Endothelial cell of umbilical vein (primary cell): ENCODE data around the gene HINFP. TPM values are rescaled to one million over a fixed set of nuclear protein-coding genes. Genes with fewer than 3 reads are reported as not detected.

Experiments
- BruUV-seq: library from RNA; stranded (reverse); fragments of 400-500 nt; replicated peaks from 2 replicates; lab custom pipeline; 2021; lab: Mats Ljungman, UMichigan
- CTCF ChIA-PET: fragments of 300-600, 350-600 bp; sonication (Branson Sonifier 250); formaldehyde crosslinking; loops from one replicate; lab custom pipeline; 2021; ENCODE audit warnings: antibody characterized with exemption, inconsistent platforms; lab: Charles Lee
- POLR2A ChIA-PET: fragments of 300-600, 350-600 bp; sonication (Branson Sonifier 250); formaldehyde crosslinking; loops from one replicate; lab custom pipeline; 2021; ENCODE audit warnings: antibody characterized with exemption, inconsistent platforms; lab: Charles Lee
- DNase-seq: peaks from one replicate; pipeline ENCODE4 v3.0.0-alpha.2; 2011; ENCODE audit warnings: low read depth, low spot score
- FAIRE-seq: peaks from 2 replicates; lab custom pipeline; 2011; peaks lifted over from hg19 to GRCh38; lab: Jason Lieb, UNC
- H2AFZ ChIP-seq: 2 replicates; pipeline ENCODE4 v1.6.0; 2012; ENCODE audit warnings: low read depth, low read length, control low read depth, inconsistent platforms
- H3K27ac ChIP-seq: 2 replicates; pipeline ENCODE4 v1.5.1; 2011; ENCODE audit warnings: low read depth, mild to moderate bottlenecking, control low read depth, low read length, moderate library complexity; ENCODE audit not compliant: insufficient read depth
- H3K27me3 ChIP-seq, 2 experiments: 2 replicates each; pipeline versions ENCODE4 v1.6.0 to v1.6.1; 2011; ENCODE audit warnings: low read length in 2 of 2, mixed read lengths in 1 of 2; ENCODE audit not compliant: control insufficient read depth in 2 of 2, insufficient read depth in 2 of 2
- H3K36me3 ChIP-seq, 2 experiments: 2 replicates in 1 of 2; 3 replicates in 1 of 2; pipeline ENCODE4 v1.5.1; 2011; ENCODE audit warnings: low read length in 2 of 2, mild to moderate bottlenecking in 1 of 2, moderate library complexity in 1 of 2; ENCODE audit not compliant: control insufficient read depth in 2 of 2, insufficient read depth in 2 of 2; ENCODE audit errors: extremely low read depth in 1 of 2
- H3K4me1 ChIP-seq: 3 replicates; pipeline ENCODE4 v1.5.1; 2011; ENCODE audit warnings: mild to moderate bottlenecking, low read length; ENCODE audit not compliant: control insufficient read depth, insufficient read depth; ENCODE audit errors: extremely low read depth
- H3K4me2 ChIP-seq: 2 replicates; pipeline ENCODE4 v1.6.1; 2011; ENCODE audit warnings: low read length, control low read depth, mixed read lengths; ENCODE audit not compliant: insufficient read depth
- H3K4me3 ChIP-seq, 3 experiments: fragments of 200-600 bp in 1 of 3; sonication (generic), shearing (Covaris generic) in 1 of 3; replicated peaks in 1 of 3; 2 replicates each; pipeline ENCODE4 v1.5.1; 2011 to 2016; ENCODE audit warnings: control low read depth in 3 of 3, low read length in 3 of 3, mild to moderate bottlenecking in 2 of 3, inconsistent platforms in 1 of 3, low read depth in 1 of 3, moderate library complexity in 1 of 3; ENCODE audit not compliant: insufficient read depth in 1 of 3
- H3K79me2 ChIP-seq: 2 replicates; pipeline ENCODE4 v1.6.0; 2012; ENCODE audit warnings: low read length, inconsistent platforms; ENCODE audit not compliant: control insufficient read depth, insufficient read depth
- H3K9ac ChIP-seq: replicated peaks from 2 replicates; pipeline ENCODE3; 2011; ENCODE audit warnings: low read length, control low read depth; ENCODE audit not compliant: insufficient read depth; ENCODE audit errors: extremely low read depth
- H3K9me1 ChIP-seq: replicated peaks from 3 replicates; pipeline ENCODE4 v1.6.0; 2011; ENCODE audit warnings: mild to moderate bottlenecking, low read length; ENCODE audit not compliant: control insufficient read depth, insufficient read depth; ENCODE audit errors: extremely low read depth
- H3K9me3 ChIP-seq: replicated peaks from 2 replicates; pipeline ENCODE4 v1.5.1; 2012; ENCODE audit warnings: low read length, inconsistent platforms; ENCODE audit not compliant: control insufficient read depth, insufficient read depth
- H4K20me1 ChIP-seq: replicated peaks from 2 replicates; pipeline ENCODE3; 2011; ENCODE audit warnings: mild to moderate bottlenecking, low read length; ENCODE audit not compliant: control insufficient read depth, insufficient read depth; ENCODE audit errors: extremely low read depth
- EZH2 ChIP-seq: IDR thresholded peaks from 2 replicates; pipeline ENCODE4 v1.6.1; 2012; ENCODE audit warnings: borderline replicate concordance, low read depth, mild to moderate bottlenecking, moderate library complexity, low read length, inconsistent platforms; ENCODE audit not compliant: severe bottlenecking
- FOS ChIP-seq: IDR thresholded peaks from 2 replicates; pipeline ENCODE4 v1.6.1; 2011; ENCODE audit warnings: mild to moderate bottlenecking, low read length, moderate library complexity, borderline replicate concordance; ENCODE audit not compliant: insufficient read depth
- GATA2 ChIP-seq: IDR thresholded peaks from 2 replicates; pipeline ENCODE4 v1.7.0; 2011; ENCODE audit warnings: low read depth, mild to moderate bottlenecking, moderate library complexity, mixed read lengths, low read length; ENCODE audit not compliant: insufficient read length, insufficient read depth
- JUN ChIP-seq: IDR thresholded peaks from 2 replicates; pipeline ENCODE4 v1.6.1; 2011; ENCODE audit warnings: borderline replicate concordance, low read depth; ENCODE audit not compliant: insufficient read length, insufficient read depth
- MAX ChIP-seq: IDR thresholded peaks from 2 replicates; pipeline ENCODE4 v1.6.1; 2011; ENCODE audit not compliant: insufficient read depth, insufficient read length
- MYC ChIP-seq: IDR thresholded peaks from one replicate; pipeline ENCODE4 v1.6.1; 2011; ENCODE audit warnings: mild to moderate bottlenecking, low read depth, low read length
- POLR2A ChIP-seq: IDR thresholded peaks from 2 replicates; pipeline ENCODE4 v1.6.1; 2012; ENCODE audit warnings: low read depth, mild to moderate bottlenecking, control low read depth, low read length
- POLR2AphosphoS5 ChIP-seq: IDR thresholded peaks from 2 replicates; pipeline ENCODE4 v1.6.1; 2012; ENCODE audit warnings: low read depth, mild to moderate bottlenecking, control low read depth, low read length, moderate library complexity; ENCODE audit not compliant: insufficient read depth
- dilution Hi-C: fragments of 300-500 bp; cut with MboI; formaldehyde crosslinking; loops from one replicate; pipeline ENCODE4 v1.15.0; 2019; ENCODE audit warnings: low sequenced_read_pairs; ENCODE audit not compliant: extremely low pct_ligation_motif_present
- intact Hi-C: fragments of 100-400 bp; cut with micrococcal nuclease; formaldehyde crosslinking; loops from one replicate; pipeline ENCODE4 v1.10.0; 2022
- polyA plus RNA-seq, 4 experiments: library from polyadenylated mRNA; depleted of rRNA in 3 of 4; stranded (reverse) in 3 of 4; unstranded in 1 of 4; fragments of >200 nt; gene quantifications; 2 replicates each; pipeline versions ENCODE4 v1.2.1 to v1.2.3, GENCODE V29; 2011 to 2012; ENCODE audit warnings: missing spikeins in 1 of 4
- total RNA-seq: library from RNA; stranded (reverse); gene quantifications from 2 replicates; pipeline ENCODE4 v1.2.3, GENCODE V29; 2021
- TF ChIP-seq, protein P1 (sequence below), 2 donors: IDR thresholded peaks; 1 replicate in 1 of 2; 2 replicates in 1 of 2; pipeline ENCODE4 v1.5.1; 2011; ENCODE audit warnings: low read length in 2 of 2, mild to moderate bottlenecking in 2 of 2, moderate library complexity in 2 of 2, control low read depth in 1 of 2, inconsistent platforms in 1 of 2, low read depth in 1 of 2; ENCODE audit not compliant: insufficient read depth in 1 of 2; ENCODE audit errors: extremely low read depth in 1 of 2

HINFP gene
- total and polyA plus RNA-seq, 2 donors (not counting 3 experiments of a cell fraction or from before 2014, with no cell fraction given): 30.8 to 33.4 TPM

GRCh38 chr11:119179342-119179741 is 58.0 kb downstream of the HINFP start:
- dilution Hi-C loops: no loop called here
- DNase-seq (no peak), FAIRE-seq (no peak)
- Histone ChIP-seq H3K27me3 (no peaks in the 10 kb centered on the region), H3K9me3 (no peaks in the 10 kb centered on the region), H3K4me3 (no peak overlapping the region), H2AFZ (no peak overlapping the region), H3K27ac (no peak overlapping the region), H3K9ac (no peak overlapping the region), H3K4me2 (no peak overlapping the region), H4K20me1 (no peaks in the 10 kb centered on the region), H3K36me3 (no peaks in the 10 kb centered on the region), H3K4me1 (peaks cover 29% of the 10 kb centered on the region), H3K79me2 (no peaks in the 10 kb centered on the region), H3K9me1 (no peaks in the 10 kb centered on the region)
- ChIA-PET POLR2A (no interaction called here), CTCF (interaction anchor here (0.6 to 2.1 kb wide), 5 partner anchors 10 to 246 kb away, joined by 3 to 8 read pairs (median 3); no protein-coding TSS in a partner anchor)
- no peak for TF ChIP-seq JUN
- no peak for TF ChIP-seq FOS
- TF ChIP-seq, protein P1, sequence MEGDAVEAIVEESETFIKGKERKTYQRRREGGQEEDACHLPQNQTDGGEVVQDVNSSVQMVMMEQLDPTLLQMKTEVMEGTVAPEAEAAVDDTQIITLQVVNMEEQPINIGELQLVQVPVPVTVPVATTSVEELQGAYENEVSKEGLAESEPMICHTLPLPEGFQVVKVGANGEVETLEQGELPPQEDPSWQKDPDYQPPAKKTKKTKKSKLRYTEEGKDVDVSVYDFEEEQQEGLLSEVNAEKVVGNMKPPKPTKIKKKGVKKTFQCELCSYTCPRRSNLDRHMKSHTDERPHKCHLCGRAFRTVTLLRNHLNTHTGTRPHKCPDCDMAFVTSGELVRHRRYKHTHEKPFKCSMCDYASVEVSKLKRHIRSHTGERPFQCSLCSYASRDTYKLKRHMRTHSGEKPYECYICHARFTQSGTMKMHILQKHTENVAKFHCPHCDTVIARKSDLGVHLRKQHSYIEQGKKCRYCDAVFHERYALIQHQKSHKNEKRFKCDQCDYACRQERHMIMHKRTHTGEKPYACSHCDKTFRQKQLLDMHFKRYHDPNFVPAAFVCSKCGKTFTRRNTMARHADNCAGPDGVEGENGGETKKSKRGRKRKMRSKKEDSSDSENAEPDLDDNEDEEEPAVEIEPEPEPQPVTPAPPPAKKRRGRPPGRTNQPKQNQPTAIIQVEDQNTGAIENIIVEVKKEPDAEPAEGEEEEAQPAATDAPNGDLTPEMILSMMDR (IDR thresholded peaks at IDR 0.05; ENCODE audit: extremely low read depth in 1 of 2, insufficient read depth in 1 of 2, low read depth in 1 of 2, low read length in 2 of 2): no peak
- no peak for TF ChIP-seq MYC
- TF ChIP-seq POLR2AphosphoS5: no peak
- TF ChIP-seq GATA2: no peak
- TF ChIP-seq EZH2: no peak
- TF ChIP-seq POLR2A: no peak
- no peak for TF ChIP-seq MAX
- BruUV-seq: no TSS peak
- intact Hi-C loops: no loop called here
